Fibroblast of skin of back (primary cell): ENCODE results near the gene SERBP1.

Experiments used
- DNase-seq: peaks from one replicate; pipeline ENCODE4 v3.0.0-alpha.2; 2013

Gene SERBP1

DNA sequence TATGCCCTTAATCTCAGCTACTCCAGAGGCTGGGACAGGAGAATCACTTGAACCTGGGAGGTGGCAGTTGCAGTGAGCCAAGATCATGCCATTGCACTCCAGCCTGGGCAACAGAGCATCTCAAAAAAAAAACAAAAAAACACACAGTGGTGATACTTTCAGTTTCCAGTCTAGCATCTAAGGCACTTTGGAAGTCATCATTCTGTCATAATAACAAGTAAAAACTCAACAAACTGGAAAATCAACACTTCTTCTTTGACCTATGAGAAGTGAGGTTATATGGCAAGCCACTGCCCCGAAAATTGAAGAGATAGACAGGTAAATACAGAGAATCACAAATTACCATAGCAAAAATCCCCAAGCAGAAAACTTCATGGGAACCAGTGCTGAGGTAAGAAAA, 70.6 kb downstream of the SERBP1 start:
- DNase-seq, result no peak
